Heart left ventricle (tissue), 16 donors: Measurements from ENCODE around the gene GTF2F2. TPM values are rescaled to one million over a fixed set of nuclear protein-coding genes. Genes with fewer than 3 reads are reported as not detected.

Experiments used
- ATAC-seq, 4 donors: fragments of 200-7000 bp; cut with Tn5 transposase; one replicate each; pipeline ENCODE4 v1.9.1; 2020 to 2022; ENCODE audit warnings: moderate library complexity in 4 of 4, mild to moderate bottlenecking in 3 of 4, moderate number of reproducible peaks in 1 of 4
- DNase-seq, 5 donors: peaks; one replicate each; pipeline ENCODE4 v3.0.0-alpha.2; 2020
- H3K27ac ChIP-seq, 12 donors: fragments of 200-600 bp; sonication (generic) in 4 of 12; one replicate each; pipeline versions ENCODE4 v1.5.0 to v1.8.0; 2016 to 2022; ENCODE audit warnings: mild to moderate bottlenecking in 2 of 12
- H3K27me3 ChIP-seq, 9 donors: fragments of 200-600 bp; sonication (generic) in 2 of 9; one replicate each; pipeline versions ENCODE4 v1.5.1 to v1.8.0; 2016 to 2022; ENCODE audit warnings: mild to moderate bottlenecking in 3 of 9
- H3K36me3 ChIP-seq, 9 donors: fragments of 200-600 bp; sonication (generic) in 2 of 9; one replicate each; pipeline versions ENCODE4 v1.5.0 to v1.8.0; 2018 to 2022; ENCODE audit warnings: mild to moderate bottlenecking in 2 of 9
- H3K4me1 ChIP-seq, 12 donors: fragments of 200-600 bp; sonication (generic) in 4 of 12; one replicate each; pipeline versions ENCODE4 v1.5.0 to v1.8.0; 2016 to 2022; ENCODE audit warnings: mild to moderate bottlenecking in 3 of 12
- H3K4me3 ChIP-seq, 12 donors: fragments of 200-600 bp; sonication (generic) in 4 of 12; one replicate each; pipeline versions ENCODE4 v1.5.0 to v1.8.0; 2017 to 2022; ENCODE audit warnings: mild to moderate bottlenecking in 9 of 12, moderate library complexity in 4 of 12
- H3K9me3 ChIP-seq, 12 donors: fragments of 200-600 bp; sonication (generic) in 4 of 12; one replicate each; pipeline versions ENCODE4 v1.5.0 to v1.8.0; 2016 to 2022; ENCODE audit warnings: mild to moderate bottlenecking in 1 of 12
- POLR2A ChIP-seq, 2 donors: fragments of 450-650 bp; IDR thresholded peaks; one replicate each; pipeline ENCODE4 v1.6.1; 2017; ENCODE audit warnings: antibody characterized with exemption in 2 of 2, mild to moderate bottlenecking in 2 of 2, moderate library complexity in 2 of 2
- WGBS, 4 donors: extraction: QIAGEN DNeasy Blood & Tissue Kit in 2 of 4; methylation state at CpG; one replicate each; pipeline versions ENCODE4 v1.1.5 to v1.1.7; 2013 to 2018; 5-methylcytosine and 5-hydroxymethylcytosine counted together
- intact Hi-C, 10 donors: fragments of 100-400 bp; cut with DNase I; formaldehyde crosslinking; loops; one replicate each; pipeline versions ENCODE4 v1.11.1 to v1.14.2; 2022
- polyA plus RNA-seq, 2 donors: library from polyadenylated mRNA; stranded (reverse); fragments of 200-250 nt; gene quantifications; one replicate each; pipeline ENCODE4 v1.2.3, GENCODE V29; 2013
- total RNA-seq, 9 donors: library from RNA; depleted of rRNA in 2 of 9; stranded (reverse); fragments of >200 nt in 2 of 9; fragmentation: NEBNext Ultra II Directional in 3 of 9; extraction: Animal tissue kit (Norgen Biotek cat#: 25700) in 3 of 9; gene quantifications; one replicate each; pipeline versions ENCODE4 v1.1.0 to v1.2.4, GENCODE V29; 2016 to 2023
- TF ChIP-seq, protein P1 (sequence below), 12 donors: fragments of 200-600 bp; sonication (generic) in 4 of 12; IDR thresholded peaks; one replicate each; pipeline versions ENCODE4 v1.5.0 to v1.8.0; 2018 to 2022; ENCODE audit warnings: antibody characterized with exemption in 12 of 12, mild to moderate bottlenecking in 5 of 12
- donor health status: ischemic (EF 13 %, LVEDD 7.1; RV severe dilation, severe dysfunction).
- donor health status: healthy with polysubstance abuse.
- donor health status: DM: no; HTN: yes; CAD: no.
- donor health status: DM: no; HTN: no; CAD: no.
- donor health status: ischemic (EF 25% LVEDD 6.9; RV normal size, moderate dysfunction).
- donor health status: ischemic (EF 25% LVEDD 5.7; RV mildly dilated, moderate dysfunction).
- donor health status: healthy.
- donor health status: DM: yes; HTN: yes; CAD: no.
- donor health status: ischemic (EF 35%, LVEDD 5.7; RV mildly dilated, moderate dysfunction).
- donor health status: nonischemic (EF 11% LVEDD 7.7; RV severe dilation, severe dysfunction).
- donor health status: DM: yes; HTN: yes; CAD: no.
- donor health status: PGD.
- donor health status: ischemic (EF 29% LVEDD 5.4; RV normal size, mild dysfunction).
- donor health status: nonischemic (EF 23%, LVEDD 6.1; RV moderate dilation, normal function).

GTF2F2 gene
- total and polyA plus RNA-seq, 11 donors, result 17.7 to 25.4 (median 21.6) TPM

GRCh38 chr13:45103449-45103848, 16.9 kb upstream of the GTF2F2 start:
- no peaks in the 10 kb centered on the region for H3K4me1 ChIP-seq
- no peak overlapping the region for H3K27ac ChIP-seq
- peaks cover 0 to 9% (median 0%) of the 10 kb centered on the region in 9 donors for H3K27me3 ChIP-seq
- ATAC-seq (no peak), DNase-seq (no peak)
- no peaks in the 10 kb centered on the region for H3K36me3 ChIP-seq
- no peak overlapping the region for H3K4me3 ChIP-seq
- TF ChIP-seq, protein P1, sequence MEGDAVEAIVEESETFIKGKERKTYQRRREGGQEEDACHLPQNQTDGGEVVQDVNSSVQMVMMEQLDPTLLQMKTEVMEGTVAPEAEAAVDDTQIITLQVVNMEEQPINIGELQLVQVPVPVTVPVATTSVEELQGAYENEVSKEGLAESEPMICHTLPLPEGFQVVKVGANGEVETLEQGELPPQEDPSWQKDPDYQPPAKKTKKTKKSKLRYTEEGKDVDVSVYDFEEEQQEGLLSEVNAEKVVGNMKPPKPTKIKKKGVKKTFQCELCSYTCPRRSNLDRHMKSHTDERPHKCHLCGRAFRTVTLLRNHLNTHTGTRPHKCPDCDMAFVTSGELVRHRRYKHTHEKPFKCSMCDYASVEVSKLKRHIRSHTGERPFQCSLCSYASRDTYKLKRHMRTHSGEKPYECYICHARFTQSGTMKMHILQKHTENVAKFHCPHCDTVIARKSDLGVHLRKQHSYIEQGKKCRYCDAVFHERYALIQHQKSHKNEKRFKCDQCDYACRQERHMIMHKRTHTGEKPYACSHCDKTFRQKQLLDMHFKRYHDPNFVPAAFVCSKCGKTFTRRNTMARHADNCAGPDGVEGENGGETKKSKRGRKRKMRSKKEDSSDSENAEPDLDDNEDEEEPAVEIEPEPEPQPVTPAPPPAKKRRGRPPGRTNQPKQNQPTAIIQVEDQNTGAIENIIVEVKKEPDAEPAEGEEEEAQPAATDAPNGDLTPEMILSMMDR (IDR thresholded peaks at IDR 0.05), result no peak
- no peak for TF ChIP-seq POLR2A (IDR thresholded peaks at IDR 0.05)
- intact Hi-C loops, result no loop called here
- no peaks in the 10 kb centered on the region for H3K9me3 ChIP-seq
- 89 to 91% (median 89%) methylated on average over 2 of the region's 2 CpGs for WGBS, 4 donors

DNA sequence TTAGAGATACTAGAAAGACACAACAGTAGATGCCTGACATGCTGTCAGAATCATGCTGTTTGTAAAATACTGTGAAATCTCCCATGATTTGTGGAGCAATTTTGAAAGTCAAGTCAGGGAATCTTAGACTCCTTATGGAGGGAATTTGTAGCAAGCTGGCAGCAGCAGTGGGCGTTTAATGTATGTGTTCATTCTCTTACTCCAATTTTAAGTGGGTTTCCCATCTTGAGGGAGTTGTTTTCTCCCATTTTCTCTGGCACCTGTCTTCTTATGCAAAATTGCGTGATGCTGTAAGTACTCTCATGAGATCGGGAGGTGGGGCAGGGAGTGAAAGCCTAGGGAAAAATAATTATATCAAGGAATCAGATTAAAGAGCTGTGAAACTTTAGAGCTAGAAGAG, 16.0 kb upstream of the GTF2F2 start:
- H3K4me3 ChIP-seq, result no peak overlapping the region
- H3K27me3 ChIP-seq, result peaks cover 0 to 9% (median 0%) of the 10 kb centered on the region in 9 donors
- no peaks in the 10 kb centered on the region for H3K9me3 ChIP-seq
- no peaks in the 10 kb centered on the region for H3K36me3 ChIP-seq
- no peak overlapping the region for H3K27ac ChIP-seq
- ATAC-seq, result no peak
- TF ChIP-seq, protein P1 (IDR thresholded peaks at IDR 0.05), result no peak
- no peak for TF ChIP-seq POLR2A (IDR thresholded peaks at IDR 0.05)
- H3K4me1 ChIP-seq, result no peaks in the 10 kb centered on the region
- 77 to 92% (median 84%) methylated on average over 3 of the region's 3 CpGs for WGBS, 4 donors
- intact Hi-C loops, result no loop called here
- no peak for DNase-seq

DNA sequence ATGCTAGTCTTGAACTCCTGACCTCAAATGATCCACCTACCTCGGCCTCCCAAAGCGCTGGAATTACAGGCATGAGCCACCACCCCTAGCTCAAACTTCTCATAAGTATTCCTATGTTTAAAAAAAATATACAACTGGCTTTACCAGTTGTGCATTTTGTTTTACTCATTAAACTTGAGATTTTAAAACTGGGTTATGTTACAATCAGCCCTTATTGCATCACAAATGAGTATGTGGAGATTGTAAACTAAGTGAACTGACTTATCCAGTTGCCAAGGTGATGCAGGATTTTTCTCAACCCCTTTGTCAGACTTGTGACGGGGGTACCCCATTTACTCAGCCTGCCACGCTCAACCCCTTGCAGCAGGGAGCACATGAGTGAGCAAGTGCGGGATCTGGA, 14.4 kb upstream of the GTF2F2 start:
- ATAC-seq (no peak), DNase-seq (no peak)
- intact Hi-C loops, result no loop called here
- Histone ChIP-seq H3K9me3 (no peaks in the 10 kb centered on the region), H3K27ac (no peak overlapping the region), H3K4me1 (no peaks in the 10 kb centered on the region), H3K4me3 (no peak overlapping the region), H3K27me3 (peaks cover 0 to 9% (median 0%) of the 10 kb centered on the region in 9 donors), H3K36me3 (no peaks in the 10 kb centered on the region)
- TF ChIP-seq, protein P1 (IDR thresholded peaks at IDR 0.05), result no peak
- no peak for TF ChIP-seq POLR2A (IDR thresholded peaks at IDR 0.05)
- 85 to 92% (median 91%) methylated on average over 5 of the region's 5 CpGs for WGBS, 4 donors

DNA sequence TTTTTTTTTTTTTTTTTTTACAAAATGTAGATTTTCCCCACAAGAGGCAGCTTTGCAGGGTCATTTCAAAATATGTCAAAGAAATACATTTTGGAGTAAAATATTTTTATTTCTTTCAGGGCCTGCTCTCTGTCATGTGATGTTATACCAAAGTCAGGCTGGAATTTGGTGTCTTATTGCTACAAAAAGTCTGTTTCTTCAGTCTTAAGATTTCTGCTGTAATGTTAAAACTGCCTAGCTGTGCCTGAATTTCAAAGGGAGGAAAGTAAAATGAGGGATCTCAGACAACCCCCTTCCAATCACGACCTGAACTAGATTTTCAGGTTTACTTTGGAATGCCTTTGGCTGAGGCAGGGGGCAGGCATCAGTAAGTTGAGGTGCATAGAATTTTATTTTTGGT, 12.8 kb upstream of the GTF2F2 start:
- DNase-seq (no peak), ATAC-seq (no peak)
- no peak overlapping the region for H3K4me3 ChIP-seq
- no peak overlapping the region for H3K27ac ChIP-seq
- H3K4me1 ChIP-seq, result no peaks in the 10 kb centered on the region
- peaks cover 0 to 9% (median 0%) of the 10 kb centered on the region in 9 donors for H3K27me3 ChIP-seq
- intact Hi-C loops, result no loop called here
- TF ChIP-seq POLR2A (IDR thresholded peaks at IDR 0.05), result no peak
- TF ChIP-seq, protein P1 (IDR thresholded peaks at IDR 0.05), result no peak
- WGBS, 4 donors, result 28 to 45% (median 37%) methylated on average over 1 of the region's 1 CpG
- no peaks in the 10 kb centered on the region for H3K9me3 ChIP-seq
- H3K36me3 ChIP-seq, result no peaks in the 10 kb centered on the region
